ENCODE measurements around the gene NCL. TPM values are rescaled to one million over a fixed set of nuclear protein-coding genes. Genes with fewer than 3 reads are reported as not detected.

The NCL gene
- total RNA-seq, 1 donor, result 92.6 TPM

- Histone ChIP-seq H4K20me1 (ENCODE audit: insufficient read depth, low read length) (no peaks in the 10 kb centered on the region), H3K27me3 (ENCODE audit: insufficient read depth, low read length) (no peaks in the 10 kb centered on the region), H3K36me3 (ENCODE audit: insufficient read depth, low read length) (no peaks in the 10 kb centered on the region)
Measured at GRCh38 chr2:231489990-231490389, 25.7 kb upstream of the NCL start.

GRCh38 chr2:231488331-231488730, 24.0 kb upstream of the NCL start:
- no peak overlapping the region for H3K4me3 ChIP-seq (ENCODE audit: insufficient read depth, low read length)
- H3K27ac ChIP-seq (ENCODE audit: low read depth, low read length), result no peak overlapping the region
- no peak overlapping the region for H3K4me2 ChIP-seq (ENCODE audit: insufficient read depth, low read length)
- H3K4me1 ChIP-seq (ENCODE audit: insufficient read depth, low read length), result no peaks in the 10 kb centered on the region
- H3K36me3 ChIP-seq (ENCODE audit: insufficient read depth, low read length), result no peaks in the 10 kb centered on the region
- TF ChIP-seq, protein P1, sequence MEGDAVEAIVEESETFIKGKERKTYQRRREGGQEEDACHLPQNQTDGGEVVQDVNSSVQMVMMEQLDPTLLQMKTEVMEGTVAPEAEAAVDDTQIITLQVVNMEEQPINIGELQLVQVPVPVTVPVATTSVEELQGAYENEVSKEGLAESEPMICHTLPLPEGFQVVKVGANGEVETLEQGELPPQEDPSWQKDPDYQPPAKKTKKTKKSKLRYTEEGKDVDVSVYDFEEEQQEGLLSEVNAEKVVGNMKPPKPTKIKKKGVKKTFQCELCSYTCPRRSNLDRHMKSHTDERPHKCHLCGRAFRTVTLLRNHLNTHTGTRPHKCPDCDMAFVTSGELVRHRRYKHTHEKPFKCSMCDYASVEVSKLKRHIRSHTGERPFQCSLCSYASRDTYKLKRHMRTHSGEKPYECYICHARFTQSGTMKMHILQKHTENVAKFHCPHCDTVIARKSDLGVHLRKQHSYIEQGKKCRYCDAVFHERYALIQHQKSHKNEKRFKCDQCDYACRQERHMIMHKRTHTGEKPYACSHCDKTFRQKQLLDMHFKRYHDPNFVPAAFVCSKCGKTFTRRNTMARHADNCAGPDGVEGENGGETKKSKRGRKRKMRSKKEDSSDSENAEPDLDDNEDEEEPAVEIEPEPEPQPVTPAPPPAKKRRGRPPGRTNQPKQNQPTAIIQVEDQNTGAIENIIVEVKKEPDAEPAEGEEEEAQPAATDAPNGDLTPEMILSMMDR (IDR thresholded peaks at IDR 0.05; ENCODE audit: extremely low read depth, low read depth, low read length), result no peak
- no peak overlapping the region for H2AFZ ChIP-seq (ENCODE audit: low read length)
- H3K27me3 ChIP-seq (ENCODE audit: insufficient read depth, low read length), result no peaks in the 10 kb centered on the region
- H3K9me3 ChIP-seq (ENCODE audit: low read depth, low read length), result no peaks in the 10 kb centered on the region
- H3K79me2 ChIP-seq (ENCODE audit: insufficient read depth, low read length), result no peaks in the 10 kb centered on the region
- no peak for DNase-seq (ENCODE audit: insufficient read length, low spot score, missing footprints)
- H4K20me1 ChIP-seq (ENCODE audit: insufficient read depth, low read length), result no peaks in the 10 kb centered on the region

More at GRCh38 chr2:231489990-231490389, 25.7 kb upstream of the NCL start:
- no peak for DNase-seq (ENCODE audit: insufficient read length, low spot score, missing footprints)
- H2AFZ ChIP-seq (ENCODE audit: low read length), result no peak overlapping the region
- H3K27ac ChIP-seq (ENCODE audit: low read depth, low read length), result no peak overlapping the region
- H3K4me3 ChIP-seq (ENCODE audit: insufficient read depth, low read length), result no peak overlapping the region
- no peaks in the 10 kb centered on the region for H3K79me2 ChIP-seq (ENCODE audit: insufficient read depth, low read length)
- TF ChIP-seq, protein P1 (IDR thresholded peaks at IDR 0.05; ENCODE audit: extremely low read depth, low read depth, low read length), result peak; percentile 33
- H3K4me1 ChIP-seq (ENCODE audit: insufficient read depth, low read length), result no peaks in the 10 kb centered on the region
- no peaks in the 10 kb centered on the region for H3K9me3 ChIP-seq (ENCODE audit: low read depth, low read length)
- H3K4me2 ChIP-seq (ENCODE audit: insufficient read depth, low read length), result no peak overlapping the region

- Histone ChIP-seq H3K9me3 (ENCODE audit: low read depth, low read length) (no peaks in the 10 kb centered on the region), H3K36me3 (ENCODE audit: insufficient read depth, low read length) (no peaks in the 10 kb centered on the region), H3K27me3 (ENCODE audit: insufficient read depth, low read length) (no peaks in the 10 kb centered on the region), H3K79me2 (ENCODE audit: insufficient read depth, low read length) (no peaks in the 10 kb centered on the region), H3K27ac (ENCODE audit: low read depth, low read length) (no peak overlapping the region), H2AFZ (ENCODE audit: low read length) (no peak overlapping the region), H3K4me1 (ENCODE audit: insufficient read depth, low read length) (no peaks in the 10 kb centered on the region), H4K20me1 (ENCODE audit: insufficient read depth, low read length) (no peaks in the 10 kb centered on the region), H3K4me2 (ENCODE audit: insufficient read depth, low read length) (no peak overlapping the region), H3K4me3 (ENCODE audit: insufficient read depth, low read length) (no peak overlapping the region)
- no peak for DNase-seq (ENCODE audit: insufficient read length, low spot score, missing footprints)
- TF ChIP-seq, protein P1 (IDR thresholded peaks at IDR 0.05; ENCODE audit: extremely low read depth, low read depth, low read length), result no peak
Measured at GRCh38 chr2:231486851-231487596, 22.7 kb upstream of the NCL start.

DNA sequence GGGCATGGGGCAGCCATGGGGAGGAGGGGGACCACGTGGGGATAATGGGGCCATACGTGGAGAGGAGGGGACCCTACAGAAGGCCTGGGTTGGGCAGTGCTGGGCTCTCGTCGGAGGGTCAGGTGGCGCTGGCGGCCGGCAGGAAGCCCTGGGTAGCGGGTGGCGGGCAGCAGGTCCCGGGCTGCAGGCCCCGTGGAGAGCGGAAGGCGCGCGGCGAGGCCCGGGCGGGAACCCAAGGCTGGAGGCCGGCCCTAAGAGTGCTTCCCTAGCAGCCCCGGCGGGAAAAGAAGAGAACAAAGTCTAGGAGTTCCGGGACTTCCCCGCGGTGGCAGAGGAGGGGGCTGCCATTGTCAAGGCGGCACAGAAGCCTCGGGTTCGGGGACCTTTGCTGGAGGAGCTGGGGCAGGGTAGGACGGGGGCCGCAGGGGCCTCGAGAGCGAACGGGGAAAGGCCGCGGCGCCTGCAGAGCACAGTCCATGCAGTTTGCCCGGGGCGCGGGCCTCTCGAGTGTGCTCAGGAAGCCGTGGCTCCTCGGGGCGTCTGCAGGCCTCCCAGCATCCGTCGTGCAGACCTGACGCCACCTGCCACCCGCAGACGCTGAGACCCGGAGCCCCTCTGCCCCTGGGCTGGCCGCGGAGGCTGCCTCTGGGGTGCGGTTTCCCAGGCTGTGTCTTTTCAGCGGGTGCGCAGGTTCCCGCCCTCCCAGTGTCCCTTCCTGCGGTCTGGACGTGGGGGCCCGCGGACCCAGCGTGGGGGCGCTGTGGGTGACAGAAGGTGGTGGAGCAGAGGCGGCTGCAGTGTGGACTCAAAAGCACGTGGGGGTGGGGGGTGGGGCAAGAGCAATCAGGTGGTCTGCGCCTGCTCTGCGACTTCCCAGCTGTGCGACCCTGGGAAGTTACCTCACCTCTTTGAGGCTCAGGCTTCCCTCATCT, 19.4 kb upstream of the NCL start:
- Histone ChIP-seq H3K27ac (ENCODE audit: low read depth, low read length) (peak overlapping the region; percentile 38), H3K4me3 (ENCODE audit: insufficient read depth, low read length) (peak overlapping the region; percentile 69)

More for the DNA sequence above, 19.4 kb upstream of the NCL start:
- no peaks in the 10 kb centered on the region for H3K9me3 ChIP-seq (ENCODE audit: low read depth, low read length)
- no peaks in the 10 kb centered on the region for H3K36me3 ChIP-seq (ENCODE audit: insufficient read depth, low read length)
- no peaks in the 10 kb centered on the region for H3K27me3 ChIP-seq (ENCODE audit: insufficient read depth, low read length)
- H4K20me1 ChIP-seq (ENCODE audit: insufficient read depth, low read length), result no peaks in the 10 kb centered on the region
- no peaks in the 10 kb centered on the region for H3K79me2 ChIP-seq (ENCODE audit: insufficient read depth, low read length)
- TF ChIP-seq, protein P1 (IDR thresholded peaks at IDR 0.05; ENCODE audit: extremely low read depth, low read depth, low read length), result no peak
- H3K4me1 ChIP-seq (ENCODE audit: insufficient read depth, low read length), result no peaks in the 10 kb centered on the region
- peak; percentile 81 for DNase-seq (ENCODE audit: insufficient read length, low spot score, missing footprints)
- H3K4me2 ChIP-seq (ENCODE audit: insufficient read depth, low read length), result peak overlapping the region; percentile 66
- H2AFZ ChIP-seq (ENCODE audit: low read length), result peak overlapping the region; percentile 90
